GM18951 (cell line): Measurements from ENCODE around the gene BORA.
"Not testable (repeated sequence)": the region's sequence is repeated elsewhere in the genome, so short reads cannot be mapped to it uniquely, and the experiment has no call there.

ENCODE experiments used
- POLR2A ChIP-seq: IDR thresholded peaks from 4 replicates; pipeline ENCODE4 v1.6.1; 2011; ENCODE audit warnings: mild to moderate bottlenecking; ENCODE audit not compliant: insufficient read length, insufficient read depth; ENCODE audit errors: extremely low read depth
- in situ Hi-C: fragments of 300-500 bp; cut with MboI; formaldehyde crosslinking; loops from one replicate; pipeline ENCODE4 v1.12.0; 2022; ENCODE audit warnings: low sequenced_read_pairs, mixed read lengths, inconsistent platforms; ENCODE audit not compliant: unreplicated experiment

Gene BORA

GRCh38 chr13:72726726-72727416 is 852 bp upstream of the BORA start:
- TF ChIP-seq POLR2A = no peak
- in situ Hi-C loops = no loop called here

DNA sequence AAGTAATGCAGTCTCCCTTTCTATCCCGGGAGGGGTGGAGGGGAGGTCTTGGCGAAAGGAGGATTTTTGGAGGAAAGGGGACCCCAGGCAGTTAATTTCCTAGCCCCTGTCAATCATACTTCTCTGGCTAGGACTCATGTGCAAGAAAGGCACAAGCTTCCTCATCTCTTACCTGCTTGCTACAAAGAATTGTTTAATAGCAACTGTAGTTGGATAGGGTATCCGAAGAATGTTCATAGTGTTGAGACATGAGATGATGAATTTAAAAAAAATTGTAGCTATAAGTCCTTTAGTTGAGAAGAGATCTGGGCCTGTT is 525 bp downstream of the BORA start:
- in situ Hi-C loops = no loop called here
- TF ChIP-seq POLR2A = no peak

DNA sequence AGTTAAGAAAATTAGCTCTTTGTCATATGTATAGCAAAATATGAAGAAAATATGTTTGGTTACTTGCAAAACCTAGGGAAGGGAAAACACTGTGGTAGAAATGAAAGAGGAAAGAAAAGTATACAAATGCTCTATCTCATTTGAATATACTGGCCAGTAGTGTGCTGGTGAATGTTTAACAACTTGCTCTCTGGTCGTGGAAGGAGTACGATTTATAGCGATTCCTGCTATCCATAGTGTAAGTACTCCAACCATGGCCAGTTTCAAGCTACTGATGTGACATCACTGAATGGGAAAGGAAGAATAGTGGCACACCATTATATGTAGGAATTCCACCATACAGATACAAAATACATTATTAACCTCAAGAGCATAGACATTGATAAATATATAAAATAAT is 9.3 kb downstream of the BORA start:
- in situ Hi-C loops = no loop called here
- no peak for TF ChIP-seq POLR2A

DNA sequence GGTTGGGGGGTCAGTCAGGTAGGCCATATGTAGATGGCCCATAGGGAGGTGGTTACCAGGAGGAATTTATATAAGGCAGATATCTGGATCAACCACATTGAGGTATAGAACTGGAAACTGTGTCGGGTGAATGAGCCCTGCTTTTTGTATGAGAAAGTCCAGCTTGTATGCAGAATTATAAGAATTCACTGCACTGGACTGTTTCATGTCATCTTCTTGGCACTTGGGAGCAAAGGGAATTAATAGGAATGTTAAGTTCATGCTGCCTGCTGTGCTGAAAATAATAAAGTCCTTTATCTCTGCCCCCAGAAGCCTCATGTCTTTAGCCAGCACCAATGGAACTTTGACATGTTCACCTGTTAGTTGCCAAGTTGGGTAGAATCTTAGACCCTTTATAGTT is 12.3 kb downstream of the BORA start:
- TF ChIP-seq POLR2A = no peak
- in situ Hi-C loops = no loop called here

DNA sequence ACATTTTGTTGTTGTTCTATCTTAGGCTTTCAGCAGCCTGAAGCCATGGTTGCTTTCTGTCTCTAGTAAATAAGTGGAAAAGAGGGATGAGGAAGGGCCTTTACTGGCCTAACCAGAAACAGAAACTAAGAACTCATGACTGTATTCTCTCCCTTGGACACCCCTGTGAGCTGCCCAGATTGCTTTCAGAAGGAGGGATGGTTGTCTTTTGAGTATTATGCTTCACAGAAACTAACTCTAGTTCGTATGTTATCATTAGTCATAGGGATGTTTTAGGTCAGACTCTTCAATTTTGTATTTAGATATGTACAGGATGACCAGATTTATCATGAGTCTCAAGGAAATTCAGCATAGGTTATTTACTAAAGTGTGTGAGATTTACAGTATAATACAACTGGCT is 17.5 kb downstream of the BORA start:
- in situ Hi-C loops = no loop called here
- TF ChIP-seq POLR2A = no peak

GRCh38 chr13:72751220-72751619 is 23.5 kb downstream of the BORA start:
- no peak for TF ChIP-seq POLR2A
- in situ Hi-C loops = no loop called here

GRCh38 chr13:72754111-72754510 is 26.4 kb downstream of the BORA start:
- in situ Hi-C loops = no loop called here
- TF ChIP-seq POLR2A = no peak

DNA sequence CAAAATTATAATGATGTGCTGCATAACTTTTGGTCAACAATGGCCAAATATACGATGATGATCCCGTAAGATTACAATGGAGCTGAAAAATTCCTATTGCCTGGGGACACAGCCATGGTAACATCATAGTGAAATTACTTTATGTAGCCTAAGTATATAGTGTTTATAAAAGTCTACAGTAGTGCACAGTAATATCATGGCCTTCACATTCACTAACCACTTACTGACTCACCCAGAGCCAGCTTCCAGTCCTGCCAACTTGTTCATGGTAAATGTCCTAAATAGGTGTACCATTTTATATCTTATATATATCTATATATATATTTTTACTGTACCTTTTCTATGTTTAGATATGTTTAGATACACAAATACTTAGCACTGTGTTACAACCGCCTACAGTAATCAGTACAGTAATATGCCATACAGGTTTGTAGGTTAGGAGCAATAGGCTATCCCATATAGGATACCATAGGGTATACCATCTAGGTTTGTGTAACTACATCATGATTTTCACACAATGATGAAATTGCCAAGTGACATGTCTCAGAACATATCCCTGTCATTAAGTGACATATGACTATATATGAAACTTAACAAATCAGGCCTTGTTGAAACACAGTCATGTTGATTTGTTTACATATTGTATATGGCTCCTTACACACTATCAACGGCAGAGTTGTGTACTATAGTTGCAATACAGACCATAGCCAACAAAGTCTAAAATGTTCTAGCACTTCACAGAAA is 30.2 kb downstream of the BORA start:
- in situ Hi-C loops = no loop called here
- no peak for TF ChIP-seq POLR2A

DNA sequence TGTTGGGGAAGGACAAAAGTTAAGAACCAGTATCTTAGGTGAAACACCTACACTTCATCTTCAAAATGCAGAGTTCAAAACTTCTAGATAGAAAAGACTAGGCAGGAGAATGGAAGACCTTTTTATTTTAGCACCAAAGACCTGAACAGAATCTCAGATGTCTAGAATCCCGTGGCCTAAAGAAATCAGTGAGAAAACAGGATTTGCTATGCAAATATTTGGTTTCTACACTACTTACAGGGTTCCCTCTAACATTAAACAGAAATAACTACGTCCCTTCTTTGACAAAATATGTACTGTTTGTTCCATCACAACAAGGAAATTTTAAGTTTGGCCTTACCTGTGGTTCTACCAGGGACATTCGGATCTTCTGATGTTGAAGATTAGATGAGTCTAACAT is 32.5 kb downstream of the BORA start:
- no peak for TF ChIP-seq POLR2A
- in situ Hi-C loops = no loop called here

DNA sequence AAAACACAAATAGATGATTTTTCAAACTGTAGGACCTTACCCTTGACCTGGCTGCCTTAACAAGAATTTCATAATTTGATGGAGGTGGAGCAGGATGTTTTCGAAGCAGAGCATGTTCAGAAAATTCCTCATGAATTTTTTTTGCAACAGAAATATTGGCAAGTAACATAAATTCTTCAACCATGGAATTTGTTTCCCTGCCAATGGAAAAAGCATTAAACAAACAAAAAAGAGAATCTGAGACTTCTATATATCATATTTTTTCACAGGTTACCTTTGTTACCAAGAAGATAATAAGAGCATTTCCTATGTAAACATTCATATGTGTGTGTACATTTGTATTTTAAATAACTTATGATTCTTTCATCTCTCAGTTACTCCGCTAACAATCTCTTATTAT is 35.7 kb downstream of the BORA start:
- TF ChIP-seq POLR2A = no peak
- in situ Hi-C loops = no loop called here

DNA sequence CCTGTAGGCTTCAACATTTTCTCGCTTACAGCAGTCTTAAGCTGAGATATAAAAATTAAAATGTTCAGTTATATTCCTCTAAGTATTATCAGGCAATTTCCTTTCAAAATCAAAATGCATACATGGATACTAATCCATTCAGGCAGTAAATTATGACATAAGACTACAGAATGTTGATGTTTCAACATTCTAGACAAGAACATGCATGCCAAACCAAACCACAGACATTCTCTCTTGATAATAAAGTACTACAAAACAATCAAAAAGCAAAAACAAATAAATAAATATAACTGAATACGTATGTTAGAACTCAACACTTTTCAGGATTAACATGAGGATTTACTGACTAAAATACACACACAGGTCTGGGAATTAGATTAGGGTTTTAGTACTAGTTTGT is 46.3 kb downstream of the BORA start:
- no peak for TF ChIP-seq POLR2A
- in situ Hi-C loops = no loop called here

- in situ Hi-C loops = no loop called here
- peak; percentile 80 for TF ChIP-seq POLR2A
Observed at GRCh38 chr13:72781451-72782439, 54.0 kb downstream of the BORA start, which contains the start of the genes DIS3 and PIBF1. TSS of gene DIS3 (minus strand) at chr13:72781900. CDS start at chr13:72781832, 68 bp downstream. TSS of gene PIBF1 (plus strand) at chr13:72782133. CDS start at chr13:72783470, 1,337 bp downstream.

DNA sequence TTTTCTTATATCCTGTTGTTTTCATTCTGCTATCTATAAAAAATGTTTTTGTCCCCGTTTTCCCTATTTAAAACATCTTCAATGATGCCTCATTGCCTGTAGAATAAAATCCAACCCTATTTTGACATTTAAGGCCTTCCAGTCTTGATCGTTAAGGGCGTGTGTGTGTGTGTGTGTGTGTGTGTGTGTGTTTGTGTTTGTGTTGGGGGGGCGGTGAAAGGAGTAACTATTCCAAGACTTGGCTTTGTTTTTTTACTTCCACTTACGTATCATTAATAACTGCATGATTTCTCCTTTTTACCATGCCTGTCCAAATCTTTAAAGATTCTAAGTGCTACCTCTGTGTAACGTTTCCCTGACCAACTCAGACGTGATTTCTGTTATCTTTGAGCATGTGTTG is 55.0 kb downstream of the BORA start:
- in situ Hi-C loops = no loop called here
- no peak for TF ChIP-seq POLR2A

DNA sequence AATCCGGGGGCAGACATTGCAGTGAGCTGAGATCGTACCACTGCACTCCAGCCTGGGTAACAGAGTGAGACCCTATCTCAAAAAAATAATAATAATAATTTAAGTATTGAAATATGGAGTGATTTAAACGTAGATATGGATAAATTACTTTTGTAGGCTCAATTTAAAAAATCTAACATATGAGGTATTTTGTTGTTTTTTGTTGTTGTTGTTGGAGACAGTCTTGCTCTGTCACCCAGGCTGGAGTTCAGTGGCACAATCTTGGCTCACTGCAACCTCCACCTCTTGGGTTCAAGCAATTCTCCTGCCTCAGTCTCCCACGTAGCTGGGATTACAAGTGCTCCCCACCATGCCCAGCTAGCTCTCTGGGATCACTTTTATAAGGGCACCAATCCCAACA is 57.0 kb downstream of the BORA start:
- in situ Hi-C loops = not testable (repeated sequence)
